GM18508 (cell line): ENCODE measurements around the gene MAN1B1.
"Not testable (repeated sequence)": the region's sequence is repeated elsewhere in the genome, so short reads cannot be mapped to it uniquely, and the experiment has no call there.

Source experiments
- ATAC-seq: cut with Tn5 transposase; IDR thresholded peaks from one replicate; pipeline ENCODE4 v1.9.1; 2021; ENCODE audit warnings: moderate number of reproducible peaks; ENCODE audit not compliant: insufficient read depth, unreplicated experiment

MAN1B1 gene

DNA sequence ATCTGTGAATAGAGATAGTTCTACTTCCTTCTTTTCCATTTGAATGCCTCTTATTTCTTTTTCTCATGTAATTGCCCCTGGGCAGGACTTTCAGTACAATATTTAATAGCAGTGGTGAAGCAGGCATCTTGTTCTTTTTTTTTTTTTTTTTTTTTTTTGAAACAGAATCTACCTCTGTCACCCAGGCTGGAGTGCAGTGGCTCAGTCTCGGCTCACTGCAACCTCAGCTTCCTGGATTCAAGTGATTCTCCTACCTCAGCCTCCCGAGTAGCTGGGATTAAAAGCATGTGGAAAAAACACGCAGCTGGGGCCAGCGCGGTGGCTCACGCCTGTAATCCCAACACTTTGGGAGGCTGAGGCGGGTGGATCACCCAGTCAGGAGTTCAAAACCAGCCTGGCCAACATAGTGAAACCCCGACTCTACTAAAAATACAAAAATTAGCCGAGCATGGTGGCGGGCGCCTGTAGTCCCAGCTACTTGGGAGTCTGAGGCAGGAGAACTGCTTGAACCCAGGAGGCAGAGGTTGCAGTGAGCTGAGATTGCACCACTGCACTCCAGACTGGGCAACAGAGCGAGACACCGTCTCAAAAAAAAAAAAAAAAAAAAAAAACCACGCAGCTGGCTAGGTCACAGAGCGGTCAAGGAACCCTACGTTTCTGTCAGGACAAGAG is 36.1 kb downstream of the MAN1B1 start:
- not testable (repeated sequence) for ATAC-seq

DNA sequence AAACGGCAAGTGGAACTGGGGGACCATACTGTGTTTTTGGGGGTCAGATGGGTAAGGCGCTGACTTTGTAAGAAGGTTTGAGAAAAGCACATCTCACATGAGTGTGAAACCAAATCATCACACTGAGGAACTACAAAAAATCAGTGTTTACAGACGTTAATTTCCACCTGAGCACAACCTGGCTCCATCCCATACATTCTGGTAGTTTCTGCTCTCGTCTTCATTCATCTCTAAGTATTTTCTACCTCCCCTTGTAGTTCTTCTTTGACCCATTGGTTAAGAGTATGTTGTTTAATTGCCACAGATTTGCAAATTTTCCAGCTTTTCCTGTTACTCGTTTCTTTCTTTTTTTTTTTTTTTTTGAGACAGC is 36.7 kb downstream of the MAN1B1 start:
- no peak for ATAC-seq

DNA sequence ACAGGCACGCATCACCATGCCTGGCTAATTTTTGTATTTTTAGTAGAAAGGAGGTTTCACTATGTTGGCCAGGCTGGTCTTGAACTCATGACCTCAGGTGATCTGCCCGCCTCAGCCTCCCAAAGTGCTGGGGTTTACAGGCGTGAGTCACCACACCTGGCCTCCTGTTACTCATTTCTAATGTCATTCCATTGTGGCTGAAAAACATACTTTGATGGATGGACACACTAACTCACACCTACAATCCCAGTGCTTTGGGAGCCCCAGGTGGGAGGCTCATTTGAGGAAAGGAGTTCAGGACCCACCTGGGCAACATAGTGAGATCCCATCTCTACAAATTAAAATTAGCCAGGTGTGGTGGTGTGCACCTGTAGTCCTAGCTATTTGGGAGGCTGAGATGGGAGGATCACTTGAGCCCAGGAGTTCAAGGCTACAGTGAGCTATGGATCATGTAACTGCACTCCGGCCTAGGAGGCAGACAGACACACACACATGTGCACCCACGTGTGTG is 37.2 kb downstream of the MAN1B1 start:
- ATAC-seq = not testable (repeated sequence)

DNA sequence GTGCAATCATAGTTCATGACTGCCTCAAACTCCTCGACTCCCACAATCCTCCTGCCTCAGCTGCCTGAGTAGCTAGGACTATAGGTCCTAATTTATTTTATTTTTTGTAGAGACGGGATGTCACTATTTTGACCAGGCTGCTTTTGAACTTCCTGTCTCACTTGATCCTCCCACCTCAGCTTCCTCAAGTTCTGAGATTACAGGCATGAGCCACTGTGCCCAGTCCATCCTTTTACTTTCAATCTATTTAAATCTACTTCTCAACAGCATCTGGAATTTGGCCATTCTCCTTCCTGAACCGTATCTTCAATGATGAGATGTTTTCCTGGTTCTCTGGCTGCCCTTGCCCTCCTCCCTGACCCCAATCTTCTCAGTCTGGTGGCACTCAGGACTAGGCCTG is 40.0 kb downstream of the MAN1B1 start:
- ATAC-seq = no peak

DNA sequence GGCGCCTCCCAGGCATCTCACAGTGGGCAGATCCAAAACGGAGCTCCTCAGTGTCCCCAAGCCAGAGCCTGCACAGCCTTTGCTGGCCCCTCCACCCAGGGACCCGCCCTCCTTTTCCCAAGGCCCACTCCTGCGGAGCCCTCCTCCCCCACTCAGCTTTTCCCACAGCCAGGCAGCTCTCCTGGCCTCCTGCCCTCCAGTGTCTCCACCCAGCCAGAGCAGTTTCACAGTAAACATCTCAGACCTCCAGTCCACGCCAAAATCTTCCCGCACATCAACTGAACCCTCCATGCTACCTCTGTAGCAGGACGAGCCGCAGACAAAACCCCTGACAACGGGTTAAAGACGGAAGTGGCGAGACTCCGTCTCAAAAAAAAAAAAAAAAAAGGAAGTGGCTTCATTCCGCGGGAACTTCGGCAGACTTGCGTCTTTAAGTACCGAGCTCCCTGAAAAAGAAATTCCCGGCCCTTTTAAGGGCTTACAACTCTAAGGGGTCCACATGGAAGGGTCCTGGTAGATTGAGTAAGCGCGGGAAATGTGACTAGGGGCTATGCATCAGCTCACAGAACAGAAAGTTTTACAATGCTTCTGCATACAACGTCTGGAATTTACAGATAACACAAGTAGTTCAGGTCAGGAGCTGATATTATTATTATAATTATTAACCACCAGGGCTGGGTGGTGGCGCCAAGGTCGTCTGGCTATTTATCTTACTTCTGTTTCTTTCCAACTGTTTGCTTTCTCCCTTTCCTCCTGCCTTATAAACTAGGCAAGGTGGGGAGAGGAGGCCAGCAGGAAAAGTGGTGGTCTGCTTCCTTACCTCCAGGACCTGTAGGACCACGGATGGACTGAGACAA is 40.7 kb downstream of the MAN1B1 start:
- no peak for ATAC-seq

DNA sequence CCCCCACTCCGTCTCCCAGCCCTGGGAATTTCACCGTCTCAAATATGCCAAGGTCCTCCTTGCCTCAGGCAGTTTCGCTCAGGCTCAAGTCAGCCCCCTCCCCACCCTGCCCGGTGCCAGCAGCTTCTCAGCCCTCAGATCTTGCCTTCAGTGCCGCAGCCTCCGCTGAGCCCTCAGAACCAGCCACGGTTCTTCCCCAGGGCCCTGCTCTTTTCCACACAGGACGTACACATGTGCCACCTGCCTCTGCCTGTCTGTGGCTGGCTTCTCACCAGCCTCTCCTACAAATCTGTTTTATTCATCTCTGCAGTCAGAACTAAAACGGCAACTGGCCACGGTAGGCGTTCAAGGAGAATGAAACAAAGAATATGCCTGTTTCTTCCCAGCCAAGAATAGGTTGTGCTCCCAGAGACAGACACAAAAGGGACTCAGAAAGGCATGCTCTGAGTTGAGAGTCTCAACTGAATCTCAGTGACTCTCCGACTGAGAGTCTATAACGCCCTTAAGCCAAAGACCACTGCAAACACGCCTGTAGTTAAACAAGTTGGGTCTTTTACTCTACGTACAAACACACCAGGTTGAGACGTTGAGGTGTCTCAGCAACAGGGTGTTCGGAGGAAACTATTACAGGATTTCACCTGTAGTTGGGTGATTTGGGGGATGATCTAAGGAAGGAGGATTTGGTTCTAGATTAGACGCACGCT is 41.5 kb downstream of the MAN1B1 start:
- no peak for ATAC-seq

DNA sequence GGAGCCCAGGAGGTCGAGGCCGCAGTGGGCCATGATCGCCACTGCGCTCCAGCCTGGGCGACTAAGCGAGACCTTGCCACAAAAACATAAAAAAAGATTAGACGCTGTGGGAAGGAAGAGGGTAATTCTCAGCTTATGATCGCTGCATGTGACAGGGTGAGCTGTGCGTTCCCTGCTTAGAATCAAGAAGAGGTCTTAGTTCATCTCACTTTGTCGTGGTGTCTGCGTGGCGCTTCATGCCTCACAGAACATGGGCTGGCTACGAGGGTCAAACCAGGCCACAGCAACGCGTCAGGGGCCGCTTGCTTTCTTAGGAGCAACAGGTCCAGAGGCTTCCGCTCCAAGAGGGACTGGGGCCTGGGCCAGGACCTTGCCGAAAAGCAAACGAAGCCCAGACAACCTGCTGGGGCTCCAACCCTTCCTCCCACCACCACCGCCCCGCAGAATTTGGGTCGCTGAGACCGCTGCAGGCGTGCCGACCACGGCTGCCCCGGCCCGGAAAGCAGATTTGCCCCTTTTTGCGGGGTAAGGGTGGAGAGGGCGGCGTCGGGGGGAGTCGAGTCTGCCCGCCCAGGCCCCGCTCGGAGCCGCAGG is 42.2 kb downstream of the MAN1B1 start:
- no peak for ATAC-seq

DNA sequence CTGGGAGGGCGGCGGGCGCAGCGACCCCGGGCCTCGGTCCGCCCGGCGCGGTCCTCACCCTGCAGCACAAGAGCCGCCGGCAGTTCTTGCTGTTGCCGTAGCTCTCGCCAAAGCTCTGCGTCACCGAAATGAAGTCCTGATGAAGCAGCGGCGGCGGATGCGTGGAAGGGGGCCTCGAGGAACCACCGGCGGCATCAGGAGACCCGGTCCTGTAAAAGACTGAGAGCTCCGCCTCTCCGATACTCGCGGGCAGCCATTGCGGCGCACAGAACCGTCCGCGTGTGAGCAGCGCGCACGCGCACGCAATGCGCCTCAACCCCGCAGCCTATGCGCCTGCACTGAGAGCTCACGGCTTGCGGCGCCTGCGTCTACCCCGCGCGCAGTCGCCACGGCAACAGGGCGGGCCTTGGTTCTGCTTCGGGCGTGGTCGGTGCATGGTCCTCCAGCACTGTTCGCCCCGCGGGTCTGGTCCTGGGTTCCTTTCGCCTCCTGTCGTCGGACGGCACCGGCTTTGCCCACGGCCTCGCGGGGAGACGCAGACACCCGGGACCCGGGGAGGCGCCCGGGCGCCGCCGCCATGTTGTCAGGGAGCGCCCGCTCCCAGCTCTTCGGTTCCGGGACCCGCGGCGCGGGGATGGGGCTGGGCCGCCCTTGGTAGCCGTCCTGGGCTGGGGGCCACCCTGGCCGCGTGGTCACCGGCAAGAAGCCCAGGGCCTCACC is 42.8 kb downstream of the MAN1B1 start:
- ATAC-seq = no peak

DNA sequence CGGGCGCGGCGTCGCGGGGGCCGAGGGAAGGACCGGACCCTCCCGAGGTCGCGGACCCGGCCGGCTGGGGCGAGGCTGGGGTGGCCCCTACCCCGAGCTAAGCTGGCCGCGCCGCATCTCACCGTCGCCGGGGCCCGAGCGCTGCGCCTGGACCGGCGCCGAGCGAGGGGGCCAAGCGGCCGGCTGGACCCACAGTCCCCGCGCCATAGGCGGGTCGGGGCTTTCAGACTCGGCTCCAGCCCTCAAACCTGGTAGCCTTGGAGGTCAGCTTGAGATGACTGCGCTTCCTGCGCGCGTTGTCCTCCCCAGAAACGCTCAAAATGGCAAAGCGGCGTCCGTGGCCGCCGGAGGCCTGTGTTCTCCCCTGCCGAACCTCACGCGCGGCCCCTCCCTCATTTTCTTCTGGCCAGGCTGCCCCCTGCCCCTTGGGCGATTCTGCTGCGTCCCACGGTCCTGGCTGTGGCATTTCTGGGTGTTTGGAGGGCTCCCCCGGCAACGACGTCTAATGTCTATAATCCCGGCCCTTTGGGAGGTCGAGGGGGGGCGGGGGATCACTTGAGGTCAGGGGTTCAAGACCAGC is 43.5 kb downstream of the MAN1B1 start:
- no peak for ATAC-seq

DNA sequence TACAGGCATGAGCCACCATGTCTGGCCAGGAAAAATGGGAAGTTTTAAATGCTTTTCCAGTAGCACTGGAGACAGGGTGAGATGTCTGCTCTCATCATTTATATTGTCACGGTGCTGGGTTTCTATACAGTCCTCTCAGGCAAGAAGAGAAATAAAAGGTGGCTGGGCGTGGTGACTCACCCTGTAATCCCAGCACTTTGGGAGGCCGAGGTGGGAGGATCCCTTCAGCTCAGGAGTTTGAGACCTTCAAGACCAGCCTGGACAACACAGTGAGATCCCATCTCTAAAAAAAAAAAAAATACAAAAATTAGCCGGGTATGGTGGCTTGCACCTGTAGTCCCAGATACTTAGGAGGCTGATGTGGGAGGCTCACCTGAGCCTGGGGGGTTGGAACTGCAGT is 47.4 kb downstream of the MAN1B1 start:
- no peak for ATAC-seq

DNA sequence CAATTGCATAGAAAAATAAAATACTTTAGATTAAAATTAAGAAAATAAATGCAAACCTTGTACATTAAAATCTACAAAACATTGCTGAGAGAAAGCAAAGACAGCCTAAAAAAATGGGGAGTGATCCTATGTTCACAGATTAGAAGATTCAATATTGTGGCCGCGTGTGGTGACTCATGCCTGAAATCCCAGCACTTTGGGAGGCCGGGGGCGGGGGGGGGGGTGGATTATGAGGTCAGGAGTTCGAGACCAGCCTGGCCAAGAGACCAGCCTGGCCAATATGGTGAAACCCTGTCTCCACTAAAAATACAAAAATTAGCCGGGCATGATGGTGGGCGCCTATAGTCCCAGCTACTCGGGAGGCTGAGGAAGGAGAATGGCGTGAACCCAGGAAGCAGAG is 48.4 kb downstream of the MAN1B1 start:
- not testable (repeated sequence) for ATAC-seq

DNA sequence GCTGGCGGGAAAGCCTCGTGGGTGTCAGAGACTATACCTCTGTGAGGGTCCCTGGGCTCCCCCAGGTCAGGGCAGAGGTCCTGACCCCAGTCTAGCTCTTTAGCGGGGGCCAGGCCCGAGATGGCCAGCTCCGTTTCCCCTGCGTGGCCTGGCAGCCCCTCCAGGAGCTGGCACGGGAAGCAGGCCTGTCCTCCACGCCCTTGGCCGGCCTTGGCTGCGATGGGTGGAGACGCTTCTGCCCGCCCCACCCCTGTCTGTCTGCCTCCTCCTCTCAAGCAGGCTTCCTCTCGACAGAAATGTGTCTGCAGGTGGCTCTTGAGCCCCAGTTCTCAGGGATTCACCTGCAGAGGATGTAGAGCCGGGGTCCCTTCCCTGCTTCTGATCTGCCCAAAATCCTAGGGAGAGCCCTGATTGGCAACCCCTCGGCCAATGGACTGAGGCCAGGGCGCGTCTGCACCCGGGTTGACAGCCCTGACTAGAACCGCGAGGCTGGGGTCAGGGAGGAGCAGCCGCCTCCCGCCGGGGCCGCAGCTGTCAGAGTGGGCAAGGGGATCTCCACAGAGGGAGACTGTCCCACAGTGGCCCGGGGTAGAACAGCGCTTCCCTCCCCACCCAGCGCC is 49.6 kb downstream of the MAN1B1 start:
- ATAC-seq = no peak

DNA sequence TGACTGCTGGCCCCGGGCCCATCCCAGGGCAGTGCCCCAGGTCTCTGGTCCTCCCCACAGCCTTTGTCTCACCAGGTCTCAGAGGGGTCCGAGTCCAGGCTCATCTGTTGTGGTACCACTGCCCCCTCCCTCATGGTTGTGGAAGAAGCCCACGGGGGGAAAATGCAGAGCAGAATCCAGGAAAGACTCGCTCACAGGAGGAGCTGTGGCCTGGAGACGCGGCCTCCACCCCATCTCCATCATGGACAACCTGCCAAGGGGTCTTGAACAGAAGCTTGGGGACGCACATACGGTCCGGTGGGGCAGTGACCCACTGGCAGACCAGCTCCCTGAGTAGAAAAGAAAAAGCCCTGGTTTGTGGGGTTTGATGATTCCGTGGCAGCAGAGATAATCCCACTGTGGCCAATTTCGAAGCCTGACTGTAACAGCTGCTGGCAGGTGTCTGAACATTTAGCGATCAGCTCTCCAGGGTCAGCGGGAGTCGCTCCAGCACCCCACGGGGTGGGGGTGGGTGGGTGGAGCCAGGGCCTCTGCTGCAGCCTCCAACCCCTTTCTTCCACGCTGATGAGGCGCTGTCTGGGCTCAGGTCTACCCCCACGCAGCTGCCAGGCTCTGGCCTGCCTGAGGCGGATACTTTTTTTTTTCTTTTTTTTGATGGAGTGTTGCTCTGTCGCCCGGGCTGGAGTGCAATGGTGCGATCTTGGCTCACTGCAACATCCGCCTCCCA is 50.3 kb downstream of the MAN1B1 start:
- no peak for ATAC-seq

DNA sequence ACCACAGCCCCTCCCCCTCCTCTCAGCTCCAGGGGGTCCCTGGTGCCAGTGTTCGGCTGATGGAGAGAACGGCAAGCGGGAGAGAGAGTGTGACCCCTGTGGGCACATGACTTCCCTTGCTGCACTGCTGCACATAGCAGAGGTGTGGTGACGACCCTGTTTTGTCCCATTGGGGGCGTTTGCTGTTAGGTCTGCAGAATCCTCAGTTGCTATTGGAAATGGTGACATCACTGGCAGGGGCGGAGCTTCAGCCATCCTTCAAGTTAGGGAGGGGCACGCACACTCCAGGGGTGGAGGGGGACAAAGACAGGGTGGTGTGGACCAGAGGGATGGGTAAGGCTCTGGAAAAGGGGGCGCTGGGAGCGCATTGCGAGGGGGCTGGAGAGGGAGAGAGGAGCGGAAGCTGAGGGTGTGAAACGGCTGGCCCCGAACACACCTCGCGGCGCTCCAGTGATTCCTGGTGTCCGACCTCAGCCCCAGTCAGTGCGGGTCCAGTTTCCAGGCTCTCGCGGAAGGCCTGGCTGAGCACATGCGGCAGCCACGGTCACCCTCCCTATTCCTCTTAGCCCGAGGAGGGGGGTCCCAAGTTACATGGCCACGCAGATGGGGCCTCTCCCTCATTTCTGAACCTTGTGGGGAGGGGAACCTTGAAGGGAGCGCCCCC is 51.4 kb downstream of the MAN1B1 start:
- no peak for ATAC-seq

DNA sequence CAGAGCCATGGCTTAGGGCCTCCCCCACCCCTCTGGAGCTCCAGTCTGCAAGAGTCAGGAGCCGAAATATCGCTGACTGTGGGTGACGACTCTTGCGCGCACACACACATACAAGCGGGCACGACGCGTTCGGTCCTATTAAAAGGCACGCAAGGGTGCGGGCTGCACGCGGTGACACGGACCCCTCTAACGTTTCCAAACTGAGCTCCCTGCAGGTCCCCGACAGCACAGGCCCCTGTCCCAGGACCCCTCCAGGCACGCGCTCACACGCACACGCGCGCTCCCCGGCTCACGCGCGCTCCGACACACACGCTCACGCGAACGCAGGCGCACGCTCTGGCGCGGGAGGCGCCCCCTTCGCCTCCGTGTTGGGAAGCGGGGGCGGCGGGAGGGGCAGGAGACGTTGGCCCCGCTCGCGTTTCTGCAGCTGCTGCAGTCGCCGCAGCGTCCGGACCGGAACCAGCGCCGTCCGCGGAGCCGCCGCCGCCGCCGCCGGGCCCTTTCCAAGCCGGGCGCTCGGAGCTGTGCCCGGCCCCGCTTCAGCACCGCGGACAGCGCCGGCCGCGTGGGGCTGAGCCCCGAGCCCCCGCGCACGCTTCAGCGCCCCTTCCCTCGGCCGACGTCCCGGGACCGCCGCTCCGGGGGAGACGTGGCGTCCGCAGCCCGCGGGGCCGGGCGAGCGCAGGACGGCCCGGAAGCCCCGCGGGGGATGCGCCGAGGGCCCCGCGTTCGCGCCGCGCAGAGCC is 52.1 kb downstream of the MAN1B1 start, which contains the start of gene GRIN1:
GRIN1 (plus strand) TSS at position 433 of the 746 bp plus-strand sequence. CDS start 333 bp downstream, outside the sequence.
- no peak for ATAC-seq

DNA sequence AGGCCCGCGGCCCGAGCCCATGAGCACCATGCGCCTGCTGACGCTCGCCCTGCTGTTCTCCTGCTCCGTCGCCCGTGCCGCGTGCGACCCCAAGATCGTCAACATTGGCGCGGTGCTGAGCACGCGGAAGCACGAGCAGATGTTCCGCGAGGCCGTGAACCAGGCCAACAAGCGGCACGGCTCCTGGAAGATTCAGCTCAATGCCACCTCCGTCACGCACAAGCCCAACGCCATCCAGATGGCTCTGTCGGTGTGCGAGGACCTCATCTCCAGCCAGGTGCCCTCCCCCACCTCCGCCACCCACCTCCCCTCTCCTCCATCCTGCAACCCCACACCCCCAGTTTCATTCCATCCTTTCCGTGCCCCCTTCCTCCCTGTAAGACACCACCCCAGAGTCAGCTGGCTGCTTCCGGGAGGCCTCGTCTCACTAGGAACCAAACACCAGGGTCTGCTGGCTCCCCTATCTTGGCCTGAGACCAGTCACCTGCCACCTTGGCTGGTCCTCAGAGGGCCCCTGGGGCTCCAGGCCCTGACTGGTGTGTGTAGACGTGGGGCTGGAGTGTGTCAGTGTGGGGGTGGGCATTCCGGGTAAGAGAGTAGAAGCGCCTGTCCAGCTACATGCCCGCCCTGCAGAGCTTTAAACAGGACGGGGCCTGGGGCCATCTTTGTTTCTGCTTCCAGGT is 52.8 kb downstream of the MAN1B1 start:
- ATAC-seq = no peak
